ENCODE data around the gene BCOR.

Gene BCOR

DNA sequence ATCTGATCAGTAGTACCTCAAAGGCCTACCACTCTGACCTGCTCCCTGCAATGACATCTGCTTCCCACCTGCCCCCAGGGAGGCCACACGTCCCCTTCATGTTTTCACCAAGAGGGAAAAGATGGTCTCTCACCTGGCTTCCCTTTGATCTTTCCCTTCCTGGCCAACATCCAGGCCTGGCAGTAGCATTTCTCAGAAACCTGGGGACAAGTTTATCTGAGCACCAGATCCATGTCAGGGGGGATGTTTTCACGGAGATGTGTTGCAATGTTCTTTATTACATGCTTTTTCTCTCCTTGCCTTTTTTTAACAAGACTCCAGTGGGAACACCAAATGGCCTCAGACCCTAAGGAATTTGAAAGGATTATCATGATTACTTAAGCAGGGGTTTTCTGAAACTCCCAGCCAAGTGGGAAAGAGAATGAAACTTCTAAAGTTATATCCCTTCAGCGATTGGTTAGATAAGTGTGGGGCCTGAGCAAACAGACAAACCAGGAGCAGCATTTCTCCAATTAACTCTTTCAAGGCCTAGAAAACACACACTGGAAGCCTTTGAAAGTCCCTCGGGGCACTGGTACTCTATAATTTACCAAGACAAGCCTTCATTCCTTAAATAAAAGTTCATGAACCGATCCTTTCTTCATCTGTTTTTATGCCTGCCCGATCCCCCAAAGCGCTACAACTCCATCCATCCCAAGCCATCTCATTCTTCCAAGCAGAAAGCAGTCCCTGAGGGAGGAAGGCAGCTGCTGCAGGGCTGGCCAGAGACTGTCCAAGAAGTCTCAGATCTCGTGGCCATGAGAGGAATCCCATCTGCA, 94.1 kb downstream of the BCOR start:
- DNase-seq (ENCODE audit: low spot score) = no peak

DNA sequence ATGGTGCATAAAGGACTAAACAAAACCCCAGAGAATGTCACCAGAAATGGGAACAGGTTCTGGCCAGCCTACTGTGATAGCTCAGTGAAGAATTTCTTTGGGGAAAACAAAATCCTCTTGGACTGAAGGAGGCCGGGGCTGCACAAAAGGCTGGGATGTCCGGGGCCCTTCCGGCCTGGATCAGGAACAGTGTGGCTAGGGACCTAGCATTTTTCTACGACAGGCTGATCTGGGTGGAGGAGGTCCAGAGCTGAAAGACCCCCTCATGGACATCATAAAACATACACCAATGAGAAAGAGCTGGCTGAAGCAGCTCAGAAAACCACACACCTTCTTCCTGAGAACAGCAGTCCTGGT, 94.7 kb downstream of the BCOR start:
- DNase-seq (ENCODE audit: low spot score) = no peak
